Suprapubic skin (tissue), 3 donors: Measurements from ENCODE around the gene ESPNL.

ENCODE experiments used
- CTCF ChIP-seq, 2 donors: fragments of 200-600 bp in 1 of 2; fragments of 450-650 bp in 1 of 2; sonication (generic) in 1 of 2; IDR thresholded peaks; one replicate each; pipeline ENCODE4 v1.5.1; 2016 to 2019; ENCODE audit warnings: antibody characterized with exemption in 2 of 2, mild to moderate bottlenecking in 1 of 2, moderate library complexity in 1 of 2
- POLR2A ChIP-seq, 2 donors: fragments of 450-650 bp; IDR thresholded peaks; one replicate each; pipeline ENCODE4 v1.6.1; 2017; ENCODE audit warnings: antibody characterized with exemption in 2 of 2, mild to moderate bottlenecking in 2 of 2, moderate library complexity in 2 of 2

- TF ChIP-seq CTCF (IDR thresholded peaks at IDR 0.05) (no peak), POLR2A (IDR thresholded peaks at IDR 0.05) (no peak)
These were observed 29.2 kb downstream of the ESPNL start for GRCh38 chr2:238129166-238130010.
